GM12875 (cell line): ENCODE data around the gene SRSF7.

ENCODE experiments used
- H3K4me3 ChIP-seq: one replicate; pipeline ENCODE4 v1.5.1; 2011; ENCODE audit warnings: low read depth, low read length, control low read depth
- TF ChIP-seq, protein P1 (sequence below): IDR thresholded peaks from 2 replicates; pipeline ENCODE4 v1.5.1; 2011; ENCODE audit warnings: low read depth, mild to moderate bottlenecking, control low read depth, inconsistent platforms, low read length, moderate library complexity, borderline replicate concordance; ENCODE audit not compliant: insufficient read depth

The SRSF7 gene

DNA sequence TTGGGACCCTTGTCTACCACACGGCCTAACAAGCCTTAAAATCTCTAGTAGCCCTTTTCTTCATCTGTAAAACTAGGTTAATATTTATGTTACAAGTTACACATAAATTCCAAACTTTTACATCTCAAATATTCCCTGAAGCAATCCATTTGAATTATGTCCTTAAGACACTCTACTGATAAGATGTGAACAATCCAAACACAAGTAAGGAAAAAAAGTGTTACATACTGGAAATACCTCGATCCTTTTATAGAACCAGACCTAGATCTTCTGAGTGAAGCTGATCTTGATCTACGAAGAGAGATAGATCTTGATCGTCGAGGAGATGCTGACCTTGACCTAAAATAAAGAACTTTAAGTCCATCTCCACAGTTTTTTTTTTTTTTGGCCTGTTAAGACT is 3.3 kb downstream of the SRSF7 start:
- TF ChIP-seq, protein P1, sequence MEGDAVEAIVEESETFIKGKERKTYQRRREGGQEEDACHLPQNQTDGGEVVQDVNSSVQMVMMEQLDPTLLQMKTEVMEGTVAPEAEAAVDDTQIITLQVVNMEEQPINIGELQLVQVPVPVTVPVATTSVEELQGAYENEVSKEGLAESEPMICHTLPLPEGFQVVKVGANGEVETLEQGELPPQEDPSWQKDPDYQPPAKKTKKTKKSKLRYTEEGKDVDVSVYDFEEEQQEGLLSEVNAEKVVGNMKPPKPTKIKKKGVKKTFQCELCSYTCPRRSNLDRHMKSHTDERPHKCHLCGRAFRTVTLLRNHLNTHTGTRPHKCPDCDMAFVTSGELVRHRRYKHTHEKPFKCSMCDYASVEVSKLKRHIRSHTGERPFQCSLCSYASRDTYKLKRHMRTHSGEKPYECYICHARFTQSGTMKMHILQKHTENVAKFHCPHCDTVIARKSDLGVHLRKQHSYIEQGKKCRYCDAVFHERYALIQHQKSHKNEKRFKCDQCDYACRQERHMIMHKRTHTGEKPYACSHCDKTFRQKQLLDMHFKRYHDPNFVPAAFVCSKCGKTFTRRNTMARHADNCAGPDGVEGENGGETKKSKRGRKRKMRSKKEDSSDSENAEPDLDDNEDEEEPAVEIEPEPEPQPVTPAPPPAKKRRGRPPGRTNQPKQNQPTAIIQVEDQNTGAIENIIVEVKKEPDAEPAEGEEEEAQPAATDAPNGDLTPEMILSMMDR = no peak
- H3K4me3 ChIP-seq = no peak overlapping the region

DNA sequence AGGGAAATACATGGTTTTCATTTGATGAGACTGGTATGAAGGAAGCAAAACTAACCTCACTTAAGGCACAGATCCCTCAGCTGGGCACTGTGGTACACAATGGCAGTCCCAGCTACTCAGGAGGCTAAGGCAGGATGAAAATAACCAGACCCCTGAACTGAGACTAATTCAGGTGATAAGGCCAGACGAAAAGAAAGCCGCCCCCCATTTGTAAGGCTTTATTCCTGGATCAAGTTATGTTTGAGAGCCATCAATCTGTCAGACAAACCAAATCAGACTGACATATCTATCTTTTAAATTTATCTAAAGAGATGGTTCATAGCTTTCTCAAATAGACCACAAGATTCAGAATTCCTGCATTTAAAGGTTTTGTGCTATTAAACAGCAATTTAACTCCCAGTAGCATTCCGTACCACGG is 4.1 kb downstream of the SRSF7 start:
- no peak overlapping the region for H3K4me3 ChIP-seq
- TF ChIP-seq, protein P1 = no peak

DNA sequence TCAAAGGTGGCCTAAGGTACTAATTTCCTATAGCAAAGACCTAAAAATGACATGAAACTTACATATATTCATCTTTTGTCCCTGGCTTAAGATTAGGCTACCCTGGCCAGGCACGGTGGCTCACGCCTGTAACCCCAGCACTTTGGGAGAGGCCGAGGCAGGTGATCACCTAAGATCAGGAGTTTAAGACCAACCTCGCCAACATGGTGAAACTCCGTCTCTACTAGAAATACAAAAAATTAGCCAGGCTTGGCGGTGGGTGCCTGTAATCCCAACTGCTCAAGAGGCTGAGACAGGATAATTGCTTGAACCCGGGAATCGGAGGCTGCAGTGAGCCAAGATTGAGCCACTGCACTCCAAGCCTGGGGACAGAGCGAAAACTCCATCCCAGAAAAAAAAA is 5.9 kb downstream of the SRSF7 start:
- H3K4me3 ChIP-seq = no peak overlapping the region
- TF ChIP-seq, protein P1 = no peak

GRCh38 chr2:38744399-38744780 is 6.8 kb downstream of the SRSF7 start:
- H3K4me3 ChIP-seq = no peak overlapping the region
- TF ChIP-seq, protein P1 = no peak

GRCh38 chr2:38743672-38744398 is 7.3 kb downstream of the SRSF7 start:
- TF ChIP-seq, protein P1 = no peak
- no peak overlapping the region for H3K4me3 ChIP-seq

DNA sequence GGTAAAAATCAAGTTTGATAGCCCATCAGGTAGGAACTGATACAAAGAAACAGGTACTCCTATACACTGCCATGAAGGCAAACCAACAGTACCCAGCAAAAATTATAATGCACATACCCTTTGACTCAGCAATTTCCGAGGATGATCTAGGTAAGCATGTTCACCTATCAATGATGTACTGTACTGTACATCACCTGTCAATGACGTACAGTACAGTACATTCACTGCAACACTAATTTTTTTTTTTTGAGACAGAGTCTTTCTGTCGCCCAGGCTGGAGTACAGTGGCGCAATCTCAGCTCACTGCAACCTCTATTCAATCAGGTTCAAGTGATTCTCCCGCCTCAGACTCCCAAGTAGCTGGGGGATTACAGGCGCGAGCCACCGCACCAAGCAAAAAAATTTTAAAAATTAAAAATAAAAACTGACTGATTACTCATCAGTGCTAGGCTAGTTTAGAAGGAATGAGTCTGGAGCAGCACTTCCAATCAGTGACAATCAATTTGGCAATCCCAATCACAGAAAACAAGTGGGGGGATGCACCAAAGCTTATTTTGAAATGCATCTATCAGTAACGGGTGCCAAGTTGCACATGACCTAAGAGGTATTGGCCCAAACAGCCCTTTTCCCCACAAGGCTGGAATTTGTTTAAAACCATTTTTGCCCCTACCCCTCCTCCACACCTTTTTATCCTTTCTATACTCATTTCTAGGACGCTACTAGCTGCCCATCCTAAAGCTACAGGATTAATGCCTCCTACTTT is 8.2 kb downstream of the SRSF7 start:
- TF ChIP-seq, protein P1 = no peak
- no peak overlapping the region for H3K4me3 ChIP-seq
